ENCODE results near the gene ADRA2C.

The ADRA2C gene

GRCh38 chr4:3730422-3731190, 35.6 kb upstream of the ADRA2C start:
- no peak for DNase-seq (ENCODE audit: low read depth, low spot score)
- H3K4me3 ChIP-seq (ENCODE audit: low read length), result no peak overlapping the region

- H3K4me3 ChIP-seq (ENCODE audit: low read length), result no peak overlapping the region
- no peak for DNase-seq (ENCODE audit: low read depth, low spot score)
Observed at GRCh38 chr4:3732076-3733028, 33.8 kb upstream of the ADRA2C start.

- no peak for DNase-seq (ENCODE audit: low read depth, low spot score)
Observed at GRCh38 chr4:3733195-3733594, 33.0 kb upstream of the ADRA2C start.

DNA sequence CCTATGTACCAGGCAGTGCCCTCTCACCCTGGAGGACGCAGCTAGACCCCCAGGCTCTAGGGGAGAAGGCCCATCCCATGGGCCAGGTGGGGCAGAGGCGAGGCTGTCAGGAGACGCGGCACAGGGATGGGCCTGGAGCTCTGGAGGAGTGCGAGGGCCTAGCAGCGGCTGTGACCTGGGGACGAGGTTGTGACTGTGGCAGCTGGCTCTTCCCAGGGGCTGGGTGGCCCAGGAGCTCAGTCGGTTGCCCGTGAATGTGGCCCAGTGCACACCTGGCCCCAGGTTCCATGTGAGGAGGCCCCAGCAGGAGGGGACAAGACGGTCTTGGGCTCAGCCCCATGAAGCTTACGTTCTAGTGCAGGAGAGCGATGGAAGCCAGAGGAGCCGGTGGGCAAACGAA, 31.0 kb upstream of the ADRA2C start:
- no peak overlapping the region for H3K4me3 ChIP-seq (ENCODE audit: low read length)
- no peak for DNase-seq (ENCODE audit: low read depth, low spot score)

More at GRCh38 chr4:3733195-3733594, 33.0 kb upstream of the ADRA2C start:
- no peak overlapping the region for H3K4me3 ChIP-seq (ENCODE audit: low read length)

DNA sequence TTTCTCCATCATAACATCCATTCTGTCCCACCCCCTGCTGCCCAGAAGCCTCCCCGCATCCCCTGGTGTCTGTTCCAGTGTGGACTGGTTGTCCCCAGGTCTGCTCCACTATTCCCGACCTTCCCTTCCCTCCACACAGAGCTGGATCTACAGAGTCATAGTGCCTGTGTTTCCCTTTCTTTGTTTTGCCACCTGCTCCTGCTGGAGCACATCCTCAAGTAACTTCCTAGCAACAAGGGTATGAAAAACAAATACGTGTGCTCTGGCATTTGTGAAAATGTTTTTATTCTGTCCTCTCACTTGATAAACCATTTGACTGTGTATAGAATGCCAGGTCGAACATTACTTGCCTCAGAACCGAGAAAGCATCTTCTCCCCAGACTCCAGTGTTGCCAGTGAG, 29.9 kb upstream of the ADRA2C start:
- no peak overlapping the region for H3K4me3 ChIP-seq (ENCODE audit: low read length)
- no peak for DNase-seq (ENCODE audit: low read depth, low spot score)

- H3K4me3 ChIP-seq (ENCODE audit: low read length), result no peak overlapping the region
- DNase-seq (ENCODE audit: low read depth, low spot score), result no peak
Observed at GRCh38 chr4:3736806-3737205, 29.4 kb upstream of the ADRA2C start.

- no peak for DNase-seq (ENCODE audit: low read depth, low spot score)
- no peak overlapping the region for H3K4me3 ChIP-seq (ENCODE audit: low read length)
Observed at GRCh38 chr4:3739577-3739976, 26.6 kb upstream of the ADRA2C start.

DNA sequence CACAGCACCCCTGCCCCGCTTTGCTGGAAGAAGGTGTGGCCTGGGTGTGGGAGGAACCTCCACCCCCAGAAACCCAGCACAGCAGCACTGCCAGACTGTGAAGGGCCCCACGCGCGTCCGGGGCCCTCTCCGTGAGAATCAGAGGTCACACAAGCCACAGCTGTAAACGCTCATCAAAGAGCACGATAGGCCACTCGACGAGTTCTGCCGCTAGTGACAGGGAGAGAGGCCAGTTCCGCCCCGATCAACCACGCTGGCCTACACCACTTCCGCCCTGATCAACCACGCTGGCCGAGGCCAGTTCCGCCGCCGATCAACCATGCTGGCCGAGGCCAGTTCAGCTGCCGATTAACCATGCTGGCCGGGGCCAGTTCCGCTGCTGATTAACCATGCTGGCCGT, 25.9 kb upstream of the ADRA2C start:
- no peak for DNase-seq (ENCODE audit: low read depth, low spot score)
- H3K4me3 ChIP-seq (ENCODE audit: low read length), result no peak overlapping the region

DNA sequence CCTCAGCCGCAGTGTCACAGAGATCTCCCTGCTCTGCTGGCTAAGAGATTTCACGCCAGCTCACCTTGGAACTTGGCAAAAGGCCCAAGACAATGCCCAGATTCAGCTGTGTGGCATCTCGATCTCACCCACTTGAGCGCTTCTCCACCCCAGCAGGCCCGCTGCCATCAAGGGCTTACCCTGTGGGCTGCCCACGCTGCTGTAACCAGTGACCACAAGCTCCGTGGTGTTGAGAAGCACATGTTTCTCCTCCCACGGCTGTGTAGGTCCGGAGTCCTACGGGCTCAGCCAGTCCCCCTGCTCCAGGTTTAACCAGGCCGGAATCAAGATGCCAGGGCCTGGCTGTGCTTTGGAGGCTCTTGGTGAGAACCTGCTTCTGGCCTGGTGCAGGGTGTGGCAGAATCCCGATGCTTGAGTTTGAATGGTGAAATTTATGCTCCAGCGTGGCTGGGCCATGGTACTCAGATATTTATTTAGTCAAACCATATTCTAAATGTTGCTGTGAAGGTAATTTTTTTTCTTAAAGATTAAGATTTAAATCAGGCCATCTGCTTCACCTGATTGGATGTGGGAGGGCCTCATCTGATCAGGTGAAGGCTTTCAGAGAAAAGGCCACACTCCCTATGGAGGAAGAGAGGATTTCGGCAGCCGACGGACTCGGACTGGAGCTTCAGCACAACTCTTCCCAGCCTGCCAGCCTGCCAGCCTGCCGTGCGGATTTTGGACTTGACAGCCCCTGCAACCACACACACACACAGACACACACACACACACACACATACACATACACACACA, 24.8 kb upstream of the ADRA2C start:
- no peak overlapping the region for H3K4me3 ChIP-seq (ENCODE audit: low read length)
- DNase-seq (ENCODE audit: low read depth, low spot score), result no peak

GRCh38 chr4:3742610-3743009, 23.6 kb upstream of the ADRA2C start:
- no peak for DNase-seq (ENCODE audit: low read depth, low spot score)
- H3K4me3 ChIP-seq (ENCODE audit: low read length), result no peak overlapping the region

DNA sequence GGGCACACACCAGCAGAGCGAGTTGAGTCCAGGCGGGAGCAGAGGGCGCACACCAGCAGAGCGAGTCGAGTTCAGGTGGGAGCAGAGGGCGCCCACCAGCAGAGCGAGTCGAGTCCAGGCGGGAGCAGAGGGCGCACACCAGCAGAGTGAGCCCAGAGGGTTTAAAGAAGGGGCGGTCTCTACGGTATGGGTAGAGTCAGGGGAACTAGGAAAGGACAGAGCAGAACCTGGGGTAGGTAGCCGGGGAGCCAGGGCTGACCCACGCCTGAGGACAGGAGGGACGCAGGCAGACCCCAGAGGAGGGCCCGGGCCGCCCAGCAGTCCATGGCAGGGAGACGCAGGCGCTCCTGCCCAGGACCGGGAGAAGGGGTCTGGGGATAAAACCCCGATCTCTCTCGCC, 22.0 kb upstream of the ADRA2C start:
- no peak for DNase-seq (ENCODE audit: low read depth, low spot score)
- no peak overlapping the region for H3K4me3 ChIP-seq (ENCODE audit: low read length)

DNA sequence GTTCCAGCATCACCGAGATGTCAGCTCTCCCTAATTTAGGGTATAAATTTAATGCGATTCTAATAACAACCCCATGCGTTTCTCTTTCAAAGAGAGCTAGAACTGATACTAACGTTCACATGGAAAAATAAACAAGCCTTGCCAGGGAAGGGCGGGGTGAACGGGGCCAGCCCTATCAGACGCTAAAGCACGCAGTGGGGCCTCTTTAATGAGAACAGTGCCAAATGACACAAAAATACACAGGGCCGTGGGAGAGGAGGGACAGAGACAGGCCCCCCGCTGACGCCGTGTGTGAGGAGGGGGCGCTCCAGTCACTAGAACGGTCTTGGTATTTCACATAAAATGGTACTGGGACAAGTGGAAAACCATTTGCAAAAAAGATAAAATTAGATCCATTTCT, 21.3 kb upstream of the ADRA2C start:
- no peak overlapping the region for H3K4me3 ChIP-seq (ENCODE audit: low read length)
- no peak for DNase-seq (ENCODE audit: low read depth, low spot score)

- DNase-seq (ENCODE audit: low read depth, low spot score), result no peak
- no peak overlapping the region for H3K4me3 ChIP-seq (ENCODE audit: low read length)
Observed at GRCh38 chr4:3745886-3746656, 20.1 kb upstream of the ADRA2C start.

- H3K4me3 ChIP-seq (ENCODE audit: low read length), result no peak overlapping the region
- no peak for DNase-seq (ENCODE audit: low read depth, low spot score)
Observed at GRCh38 chr4:3746701-3747580, 19.2 kb upstream of the ADRA2C start.

GRCh38 chr4:3747581-3747904, 18.6 kb upstream of the ADRA2C start:
- DNase-seq (ENCODE audit: low read depth, low spot score), result no peak

GRCh38 chr4:3748136-3748898, 17.9 kb upstream of the ADRA2C start:
- H3K4me3 ChIP-seq (ENCODE audit: low read length), result no peak overlapping the region
- no peak for DNase-seq (ENCODE audit: low read depth, low spot score)

More at GRCh38 chr4:3747581-3747904, 18.6 kb upstream of the ADRA2C start:
- H3K4me3 ChIP-seq (ENCODE audit: low read length), result no peak overlapping the region

GRCh38 chr4:3749081-3749480, 17.1 kb upstream of the ADRA2C start:
- H3K4me3 ChIP-seq (ENCODE audit: low read length), result no peak overlapping the region
- DNase-seq (ENCODE audit: low read depth, low spot score), result no peak

Measured in Jurkat, Clone E6-1 (cell line).